NCI-H446 (cell line): ENCODE results near the gene B4GALT1.
A peak's percentile ranks its signal among the peaks of the same experiment; 100 is the strongest.

Source experiments
- DNase-seq, 2 experiments: peaks; one replicate each; lab custom pipeline; 2025; lab: John Stamatoyannopoulos, UW

The B4GALT1 gene

DNA sequence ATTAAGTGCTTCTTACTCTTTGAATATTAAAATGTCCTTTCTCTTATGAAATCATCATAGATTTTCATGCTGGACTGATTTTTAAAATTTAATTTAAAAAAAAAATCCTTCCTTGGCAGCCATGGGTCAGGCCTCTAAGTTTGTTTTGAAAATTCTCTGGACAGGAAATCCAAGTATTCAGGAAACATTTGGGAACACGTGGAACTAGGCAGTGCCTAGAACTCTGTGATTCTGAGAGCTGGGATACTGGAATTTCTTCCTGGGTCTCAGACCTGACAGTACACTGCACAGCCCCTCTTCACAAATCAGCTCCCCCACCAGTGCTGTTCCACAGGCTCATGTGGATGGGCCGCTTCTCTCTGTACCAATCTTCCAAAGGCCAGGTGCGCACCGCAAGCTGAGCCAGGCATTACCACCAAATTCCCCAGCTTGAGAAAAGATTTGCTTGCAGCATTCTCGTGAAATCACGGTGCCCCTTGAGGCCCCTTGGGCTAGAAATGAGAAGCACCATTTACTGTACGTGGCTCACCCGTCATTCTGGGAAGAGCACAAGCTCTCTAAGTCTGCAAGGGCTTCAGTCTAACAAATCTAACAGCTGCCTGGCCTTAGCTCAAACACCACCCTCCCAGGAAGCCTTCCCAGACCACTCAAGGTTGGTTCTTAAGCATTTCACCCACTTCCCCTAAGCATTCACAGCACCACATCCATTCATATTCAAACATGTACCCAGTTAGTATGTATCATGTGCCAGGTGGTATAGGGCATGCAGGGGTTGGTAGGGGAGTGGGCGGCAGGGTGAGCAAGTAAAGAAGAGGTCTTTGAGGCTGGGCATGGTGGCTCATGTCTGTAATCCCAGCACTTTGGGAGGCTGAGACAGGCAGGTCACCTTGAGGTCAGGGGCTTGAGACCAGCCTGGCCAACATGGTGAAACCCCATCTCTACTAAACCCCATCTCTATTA lies 26.5 kb downstream of the B4GALT1 start:
- no peak for DNase-seq

GRCh38 chr9:33139421-33140228 lies 27.5 kb downstream of the B4GALT1 start:
- DNase-seq: peak; percentile 73 to 89

DNA sequence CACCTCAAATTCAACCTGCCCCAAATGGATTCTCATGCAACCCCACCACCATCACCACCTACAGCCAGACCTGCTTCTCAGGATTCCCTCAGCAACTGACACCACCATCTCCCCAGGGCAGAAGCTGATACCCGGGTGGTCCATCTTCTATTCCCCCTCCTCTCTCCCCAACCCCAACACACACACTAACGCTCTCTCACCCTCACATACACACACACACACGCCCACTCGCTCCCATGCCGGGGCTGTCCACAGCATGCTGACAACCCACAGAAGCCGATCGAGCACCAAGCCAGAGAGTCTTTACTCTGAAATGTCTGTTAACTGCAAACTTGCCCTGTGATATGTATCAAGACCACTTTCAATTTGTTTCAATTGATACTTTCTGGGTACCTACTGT lies 28.4 kb downstream of the B4GALT1 start:
- DNase-seq: no peak

GRCh38 chr9:33137781-33138264 lies 29.3 kb downstream of the B4GALT1 start:
- DNase-seq: no peak

- no peak for DNase-seq
Measured at GRCh38 chr9:33136721-33137670, 30.1 kb downstream of the B4GALT1 start.

DNA sequence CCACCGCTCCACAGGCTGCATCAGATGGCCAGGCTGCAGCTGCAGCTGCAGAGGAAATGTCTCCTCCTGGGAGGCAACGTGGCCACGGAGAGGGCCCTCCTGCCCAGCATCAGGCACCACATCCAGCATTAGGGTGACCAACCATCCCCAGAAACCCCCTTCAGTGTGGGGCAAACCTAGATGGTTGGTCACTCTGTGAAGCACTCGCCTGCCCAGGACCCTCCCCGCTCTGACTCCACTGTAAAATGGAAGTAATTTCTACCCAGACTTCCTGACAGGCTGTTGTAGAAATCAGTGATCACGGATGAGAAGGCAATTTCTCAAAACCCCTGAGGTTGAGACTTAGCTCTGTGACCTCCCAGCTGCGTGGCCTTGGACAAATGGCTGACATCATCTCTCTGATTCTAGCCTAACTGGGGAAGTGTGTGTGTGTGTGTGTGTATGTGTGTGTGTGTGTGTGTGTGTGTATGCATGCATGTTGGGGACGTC lies 31.6 kb downstream of the B4GALT1 start:
- DNase-seq: no peak

DNA sequence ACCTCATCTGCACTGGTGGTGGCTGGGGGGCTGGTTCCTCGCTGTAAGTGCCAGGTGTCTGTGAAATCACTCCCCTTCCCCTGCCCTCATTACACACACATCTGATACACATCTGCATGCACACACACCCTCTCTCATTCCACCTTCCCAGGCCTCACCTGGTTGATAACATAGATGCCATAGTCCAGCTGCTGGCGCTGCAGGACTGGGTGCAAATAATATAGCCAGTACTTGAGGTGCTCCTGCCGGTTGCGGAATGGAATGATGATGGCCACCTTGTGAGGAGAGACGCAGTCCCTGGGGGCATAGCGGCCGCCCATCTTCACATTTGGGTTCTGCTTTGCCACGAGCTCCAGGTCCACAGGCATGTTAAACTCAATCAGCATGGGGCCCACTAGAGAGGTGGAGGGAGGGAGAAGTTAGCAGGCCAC lies 32.1 kb downstream of the B4GALT1 start:
- no peak for DNase-seq

- DNase-seq: no peak
Measured at GRCh38 chr9:33133186-33133585, 34.0 kb downstream of the B4GALT1 start.

GRCh38 chr9:33131790-33132772 lies 35.1 kb downstream of the B4GALT1 start:
- DNase-seq: no peak

DNA sequence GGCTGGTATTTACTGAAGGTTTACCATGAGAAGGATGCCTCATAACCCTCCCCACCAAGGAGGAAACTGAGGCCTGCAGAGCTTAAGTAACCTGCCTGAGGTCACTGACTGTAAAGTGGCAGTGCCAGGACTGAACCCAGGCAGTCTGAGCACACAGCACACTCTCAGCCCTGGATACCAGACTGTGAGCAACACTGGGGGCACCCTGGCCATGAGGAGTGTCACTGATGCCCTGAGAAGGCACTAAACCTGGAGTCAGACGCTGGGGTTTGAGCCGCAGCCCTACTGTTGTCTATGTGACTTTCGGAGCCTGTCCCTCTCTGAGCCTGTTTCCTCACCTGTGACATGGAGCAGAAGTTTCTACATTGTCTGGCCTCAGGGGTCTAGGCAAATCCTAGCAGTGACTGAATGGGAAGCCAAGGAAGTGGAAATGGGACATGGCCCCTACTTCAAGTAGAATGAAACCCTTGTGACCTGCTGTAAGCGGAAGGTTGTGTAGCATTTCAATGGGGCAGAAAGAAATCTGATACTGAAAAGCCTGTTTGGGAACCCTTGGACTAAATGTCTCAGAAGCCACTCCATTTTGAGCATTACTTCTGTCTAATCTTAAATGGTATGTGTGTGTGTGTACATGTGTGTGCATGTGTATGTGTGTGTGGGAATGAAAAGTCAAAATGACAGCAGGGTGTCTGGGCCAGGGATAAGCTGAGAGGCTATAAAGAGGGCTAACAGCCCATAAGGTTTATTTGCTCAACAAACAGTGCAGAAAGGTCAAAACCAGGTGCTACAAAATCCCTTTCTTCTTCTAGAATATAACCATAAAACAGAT lies 36.0 kb downstream of the B4GALT1 start:
- DNase-seq: no peak

DNA sequence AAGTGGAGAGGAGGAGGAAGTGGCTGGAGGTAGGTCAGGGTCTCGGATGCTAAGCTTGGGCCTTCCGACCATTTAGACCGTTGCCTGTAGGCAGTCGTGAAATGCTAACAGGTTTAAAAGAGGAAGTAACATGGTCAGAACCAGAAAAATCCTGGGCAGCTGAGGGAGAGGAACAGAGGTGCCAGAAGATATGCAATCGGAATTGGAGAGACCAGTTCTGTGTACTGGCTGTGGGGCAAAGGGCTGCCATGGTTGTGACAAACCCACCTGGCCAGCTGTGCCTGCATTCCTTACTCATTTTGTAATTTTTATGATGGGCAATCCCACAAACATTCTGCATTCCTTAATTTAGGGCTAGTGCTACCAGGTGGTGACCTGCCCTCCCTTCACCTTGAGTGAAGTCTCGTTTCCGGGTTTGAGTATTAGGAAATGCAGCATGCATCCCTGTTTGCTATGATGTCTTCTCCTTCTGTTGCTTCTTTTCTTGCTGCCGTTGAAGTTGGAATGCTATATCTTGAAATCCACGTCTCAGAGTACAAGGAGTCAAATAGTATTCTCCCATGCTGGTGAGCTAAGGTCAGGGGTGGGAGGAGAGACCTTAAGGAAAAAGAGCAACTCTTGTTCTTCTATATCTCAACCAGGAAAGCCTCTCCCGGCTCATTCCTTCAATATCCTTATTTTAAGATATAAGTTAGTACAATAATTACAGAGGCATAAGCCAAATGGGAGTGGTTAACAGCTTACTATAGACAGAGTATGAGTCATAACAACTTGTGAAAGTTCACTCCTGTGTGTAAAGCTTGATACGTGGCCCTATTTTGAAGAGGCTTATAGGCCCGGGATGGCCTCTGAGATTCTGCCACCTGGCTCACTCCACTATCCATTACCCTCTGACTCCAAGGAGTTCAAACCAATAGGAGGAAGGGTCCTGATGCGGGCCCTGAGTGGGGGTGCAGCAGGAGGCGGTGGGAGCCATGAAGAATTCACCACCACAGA lies 37.0 kb downstream of the B4GALT1 start:
- no peak for DNase-seq

- DNase-seq: no peak
Measured at GRCh38 chr9:33129251-33129885, 37.8 kb downstream of the B4GALT1 start.

- DNase-seq: no peak
Measured at GRCh38 chr9:33128570-33128969, 38.6 kb downstream of the B4GALT1 start.

GRCh38 chr9:33127881-33128280 lies 39.3 kb downstream of the B4GALT1 start:
- DNase-seq: no peak

- no peak for DNase-seq
Measured at GRCh38 chr9:33125871-33126823, 41.0 kb downstream of the B4GALT1 start.

- no peak for DNase-seq
Measured at GRCh38 chr9:33125461-33125860, 41.7 kb downstream of the B4GALT1 start.
